ENCODE results near the gene DNAJC27.

DNA sequence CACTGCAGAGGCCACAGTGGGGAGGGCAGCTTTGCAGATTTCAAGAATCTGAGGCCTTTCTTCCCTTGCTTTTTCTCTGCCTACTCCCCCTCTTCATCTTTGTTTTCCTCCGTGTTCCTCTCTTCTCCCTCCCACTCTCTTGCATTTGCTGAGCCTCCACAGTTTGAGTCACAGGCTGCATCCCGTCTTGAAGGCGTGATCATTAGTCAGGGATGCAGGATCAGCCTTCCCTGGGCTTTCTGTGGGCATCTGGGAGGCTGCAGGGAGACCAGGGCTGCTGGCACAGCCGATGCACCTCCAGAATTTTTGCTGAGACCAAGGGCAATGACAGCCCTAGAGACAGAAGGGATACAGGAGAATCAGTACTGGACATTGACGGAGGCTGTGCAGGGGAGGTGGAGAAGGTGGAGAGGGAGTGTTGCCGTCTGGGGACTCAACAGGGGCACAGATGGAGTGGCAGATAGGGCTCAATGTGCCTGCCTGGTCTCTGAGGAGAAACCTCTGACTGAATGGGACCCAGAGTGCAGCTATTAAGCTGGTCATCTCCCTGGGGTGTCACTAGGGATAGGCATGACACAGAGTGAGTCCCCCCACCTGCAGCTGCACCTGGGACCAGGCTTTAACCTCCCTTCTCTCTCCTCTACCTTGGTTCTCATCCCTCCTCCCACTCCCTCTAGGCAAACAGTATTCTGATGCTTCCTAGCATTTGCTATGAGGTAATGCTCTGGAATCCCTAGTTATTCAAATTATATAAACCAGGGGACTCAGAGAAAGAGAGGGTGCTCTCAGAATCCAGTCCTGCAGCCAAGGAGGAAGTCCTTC, 29.0 kb upstream of the DNAJC27 start:
- TF ChIP-seq POLR2AphosphoS5 (IDR thresholded peaks at IDR 0.05; ENCODE audit: low read depth, low read length) (no peak), POLR2A (IDR thresholded peaks at IDR 0.05; ENCODE audit: low read depth, low read length) (no peak)
